H1 (cell line): ENCODE results near the gene PDLIM4. TPM values are rescaled to one million over a fixed set of nuclear protein-coding genes. Genes with fewer than 3 reads are reported as not detected.

Experiments used
- KDM5A ChIP-seq: fragments of 200-600 bp; IDR thresholded peaks from 2 replicates; pipeline ENCODE4 v1.7.1; 2012; ENCODE audit warnings: mild to moderate bottlenecking, low read length, inconsistent platforms, mixed read lengths
- polyA plus RNA-seq, 7 experiments: library from polyadenylated mRNA; depleted of rRNA in 3 of 7; stranded (reverse) in 5 of 7; unstranded in 2 of 7; fragments of >200 nt in 5 of 7; fragments of 200-250 nt in 2 of 7; gene quantifications; 1 replicate in 5 of 7; 2 replicates in 1 of 7; 4 replicates in 1 of 7; pipeline versions ENCODE4 v1.2.1 to v1.2.3, GENCODE V29; 2011 to 2013; ENCODE audit warnings: missing spikeins in 2 of 7, mixed read lengths in 2 of 7
- total RNA-seq: library from RNA; stranded (reverse); fragmentation: NEBNext Ultra II Directional; extraction: Animal tissue kit (Norgen Biotek cat#: 25700); gene quantifications from 2 replicates; pipeline ENCODE4 v1.2.1, GENCODE V29; 2021

PDLIM4 gene
- total and polyA plus RNA-seq, 2 of the 8 experiments (the other 6 are each of a cell fraction or from before 2014, with no cell fraction given) = 10.7 to 29.1 TPM

DNA sequence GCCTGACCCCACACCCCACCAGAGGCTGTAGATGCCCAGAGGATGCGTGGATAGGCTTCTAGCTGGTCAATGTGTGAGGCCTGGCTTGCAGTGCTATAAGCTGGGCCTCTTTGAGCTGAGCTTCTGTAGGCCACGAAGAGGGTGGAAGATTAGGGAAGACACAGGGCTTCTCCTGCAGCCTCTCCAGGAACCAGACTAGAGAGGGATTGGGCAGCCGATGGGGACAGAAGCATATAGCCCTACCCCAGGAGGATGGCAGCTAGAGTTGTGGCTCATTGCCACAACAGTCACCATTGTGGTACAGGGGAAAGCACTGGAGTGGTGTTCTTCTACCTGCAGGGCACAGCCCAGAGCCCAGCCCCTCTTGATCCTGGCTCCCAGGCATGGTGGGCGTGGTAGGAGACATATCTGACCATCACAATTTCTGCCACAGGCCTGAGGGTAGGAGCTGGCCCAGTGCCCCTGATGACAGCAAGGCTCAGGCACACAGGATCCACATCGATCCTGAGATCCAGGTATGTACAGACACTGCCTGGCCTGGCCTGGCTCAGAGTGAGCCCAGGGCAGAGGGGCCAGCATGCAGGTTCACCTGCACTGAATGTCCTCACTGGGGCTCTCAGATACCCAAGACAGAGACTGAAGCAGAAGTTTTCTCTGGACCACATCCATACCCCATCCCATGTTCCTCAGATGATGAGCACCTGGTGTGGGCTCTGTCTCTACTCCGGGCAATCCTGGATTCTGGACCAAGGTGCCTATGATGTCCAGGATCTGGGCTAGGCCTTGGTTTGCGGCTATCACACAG is 8.7 kb downstream of the PDLIM4 start (continued):
- no peak for TF ChIP-seq KDM5A
